GDM1 (cell line): ENCODE results near the gene RIN2.

Source experiments
- DNase-seq: peaks from one replicate; lab custom pipeline; 2025; lab: John Stamatoyannopoulos, UW

Gene RIN2, protein sequence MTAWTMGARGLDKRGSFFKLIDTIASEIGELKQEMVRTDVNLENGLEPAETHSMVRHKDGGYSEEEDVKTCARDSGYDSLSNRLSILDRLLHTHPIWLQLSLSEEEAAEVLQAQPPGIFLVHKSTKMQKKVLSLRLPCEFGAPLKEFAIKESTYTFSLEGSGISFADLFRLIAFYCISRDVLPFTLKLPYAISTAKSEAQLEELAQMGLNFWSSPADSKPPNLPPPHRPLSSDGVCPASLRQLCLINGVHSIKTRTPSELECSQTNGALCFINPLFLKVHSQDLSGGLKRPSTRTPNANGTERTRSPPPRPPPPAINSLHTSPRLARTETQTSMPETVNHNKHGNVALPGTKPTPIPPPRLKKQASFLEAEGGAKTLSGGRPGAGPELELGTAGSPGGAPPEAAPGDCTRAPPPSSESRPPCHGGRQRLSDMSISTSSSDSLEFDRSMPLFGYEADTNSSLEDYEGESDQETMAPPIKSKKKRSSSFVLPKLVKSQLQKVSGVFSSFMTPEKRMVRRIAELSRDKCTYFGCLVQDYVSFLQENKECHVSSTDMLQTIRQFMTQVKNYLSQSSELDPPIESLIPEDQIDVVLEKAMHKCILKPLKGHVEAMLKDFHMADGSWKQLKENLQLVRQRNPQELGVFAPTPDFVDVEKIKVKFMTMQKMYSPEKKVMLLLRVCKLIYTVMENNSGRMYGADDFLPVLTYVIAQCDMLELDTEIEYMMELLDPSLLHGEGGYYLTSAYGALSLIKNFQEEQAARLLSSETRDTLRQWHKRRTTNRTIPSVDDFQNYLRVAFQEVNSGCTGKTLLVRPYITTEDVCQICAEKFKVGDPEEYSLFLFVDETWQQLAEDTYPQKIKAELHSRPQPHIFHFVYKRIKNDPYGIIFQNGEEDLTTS

DNA sequence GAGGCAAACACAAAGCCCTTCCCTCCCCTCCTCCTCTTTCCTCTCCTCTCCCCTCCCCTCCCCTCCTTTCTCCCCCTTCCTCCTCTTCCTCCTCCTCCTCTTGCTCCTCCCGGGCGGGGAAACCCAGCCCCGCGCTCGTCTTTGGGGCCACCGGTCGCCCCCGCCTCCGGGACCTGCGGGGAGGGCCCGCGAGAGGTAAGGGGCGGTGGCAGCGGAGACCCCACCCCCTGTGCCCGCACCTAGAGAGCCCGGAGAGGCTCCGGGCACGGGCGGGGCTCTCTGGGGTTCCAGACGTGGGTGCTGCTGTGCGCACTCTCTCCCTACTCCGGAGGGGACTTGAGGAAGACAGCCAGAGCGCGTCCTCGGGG, at the start of gene RIN2:
RIN2 (plus strand) TSS at position 126 of the 368 bp plus-strand sequence. CDS start 131,344 bp downstream, outside the sequence.
- DNase-seq = no peak

DNA sequence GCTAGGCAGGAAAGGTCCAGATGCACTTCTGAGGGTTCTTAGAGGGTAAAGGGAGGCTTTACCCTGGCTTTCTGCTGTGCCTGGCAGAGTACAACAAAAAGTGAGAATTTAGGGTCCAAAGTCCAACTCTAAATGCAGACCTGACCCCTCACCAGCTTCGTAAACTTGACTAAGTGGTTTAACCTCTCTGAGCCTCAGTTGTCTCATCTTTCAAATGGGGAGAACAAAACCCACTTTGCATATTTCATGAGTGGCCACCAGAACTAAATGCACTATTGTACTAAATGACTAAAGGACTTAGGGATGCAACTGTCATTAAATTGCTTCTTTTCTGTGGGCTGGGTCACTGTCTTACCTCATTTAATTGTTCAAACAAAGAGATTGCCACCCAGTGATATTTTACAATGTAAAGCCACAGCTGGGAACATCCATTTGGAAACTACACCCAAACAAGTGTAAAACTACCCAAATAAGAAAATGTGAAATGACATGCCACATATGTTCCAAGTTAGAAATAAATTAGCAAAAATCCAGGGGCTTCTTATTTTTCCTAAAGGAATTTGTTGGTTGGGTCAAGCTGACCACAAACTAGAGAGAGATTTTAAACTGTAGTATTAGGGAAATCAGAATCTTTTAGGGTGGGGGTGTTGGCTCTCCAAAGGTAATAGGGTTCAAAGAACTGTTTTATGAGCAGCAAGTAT, 48.3 kb upstream of the RIN2 start:
- DNase-seq = no peak

DNA sequence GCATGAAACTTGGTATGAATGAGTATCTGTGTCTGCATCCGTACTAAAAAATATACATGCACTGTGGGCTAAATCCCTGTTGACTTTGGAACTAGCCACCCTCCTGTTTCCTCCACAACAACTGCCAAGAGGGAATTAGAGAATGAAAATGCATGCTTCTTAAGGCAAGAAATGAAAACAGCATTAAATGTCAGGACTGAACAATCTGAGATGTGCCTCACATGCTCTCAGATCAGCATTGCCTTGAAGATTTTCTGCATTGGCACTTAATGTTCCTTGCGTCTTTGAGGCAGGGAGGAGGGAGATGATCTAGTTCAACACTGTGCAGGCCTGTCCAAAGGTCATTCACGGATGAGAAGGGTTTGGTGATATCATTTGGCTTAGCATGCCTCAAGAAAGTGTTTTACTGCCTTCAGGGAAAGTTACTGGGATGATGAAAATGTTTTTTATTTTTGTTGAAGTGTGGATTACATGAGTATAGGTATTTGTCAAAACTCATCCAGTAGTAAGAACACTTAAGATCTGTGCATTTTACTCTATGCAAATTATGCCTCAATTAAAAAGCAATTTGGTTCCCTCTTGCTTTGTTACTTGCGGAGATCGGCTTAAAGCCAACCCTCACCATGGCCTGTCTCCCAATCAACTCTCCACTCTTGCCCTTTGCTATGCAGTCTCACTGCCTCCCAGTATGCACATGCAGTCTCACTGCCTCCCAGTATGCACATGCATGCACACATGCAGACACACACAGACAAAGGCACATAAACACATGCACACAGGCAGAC, 47.5 kb upstream of the RIN2 start:
- DNase-seq = no peak

DNA sequence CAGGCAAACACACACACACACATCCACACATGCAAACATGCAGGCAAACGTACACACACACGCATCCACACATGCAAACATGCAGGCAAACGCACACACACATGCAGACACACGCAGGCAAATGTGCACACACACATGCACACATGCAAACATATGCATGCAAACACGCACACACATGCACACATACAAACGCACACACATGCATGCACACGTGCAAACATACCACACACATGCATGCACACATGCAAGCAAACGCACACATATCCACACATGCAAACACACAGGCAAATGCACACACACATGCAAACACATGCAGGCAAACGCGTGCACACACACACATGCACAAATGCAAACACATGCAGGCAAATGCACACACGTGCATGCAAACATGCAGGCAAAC, 46.9 kb upstream of the RIN2 start:
- DNase-seq = no peak

DNA sequence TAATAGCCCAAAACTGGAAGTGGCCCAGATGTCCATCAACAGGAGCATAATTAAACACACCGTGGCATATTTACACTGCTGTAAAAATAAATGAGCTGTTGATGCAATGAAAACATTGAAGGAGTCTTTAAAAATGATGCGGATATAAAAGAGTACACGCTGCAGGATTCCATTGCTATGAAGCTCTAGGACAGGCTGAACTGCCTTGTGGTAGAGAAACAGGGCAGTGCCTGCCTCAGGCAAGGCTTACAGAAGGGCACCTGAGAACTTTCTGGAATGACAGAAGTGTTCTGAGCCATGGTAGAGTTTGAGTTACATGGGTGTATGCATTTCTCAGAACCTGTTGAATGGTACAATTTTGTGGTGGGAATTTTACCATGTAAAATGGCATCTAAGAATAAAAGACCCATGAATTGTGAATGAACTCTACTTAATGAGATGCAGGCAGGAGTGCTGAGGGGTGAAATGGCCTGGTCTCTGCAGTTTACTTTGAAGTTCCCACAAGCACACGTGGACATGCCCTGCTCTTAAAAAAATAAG, 45.3 kb upstream of the RIN2 start:
- no peak for DNase-seq

DNA sequence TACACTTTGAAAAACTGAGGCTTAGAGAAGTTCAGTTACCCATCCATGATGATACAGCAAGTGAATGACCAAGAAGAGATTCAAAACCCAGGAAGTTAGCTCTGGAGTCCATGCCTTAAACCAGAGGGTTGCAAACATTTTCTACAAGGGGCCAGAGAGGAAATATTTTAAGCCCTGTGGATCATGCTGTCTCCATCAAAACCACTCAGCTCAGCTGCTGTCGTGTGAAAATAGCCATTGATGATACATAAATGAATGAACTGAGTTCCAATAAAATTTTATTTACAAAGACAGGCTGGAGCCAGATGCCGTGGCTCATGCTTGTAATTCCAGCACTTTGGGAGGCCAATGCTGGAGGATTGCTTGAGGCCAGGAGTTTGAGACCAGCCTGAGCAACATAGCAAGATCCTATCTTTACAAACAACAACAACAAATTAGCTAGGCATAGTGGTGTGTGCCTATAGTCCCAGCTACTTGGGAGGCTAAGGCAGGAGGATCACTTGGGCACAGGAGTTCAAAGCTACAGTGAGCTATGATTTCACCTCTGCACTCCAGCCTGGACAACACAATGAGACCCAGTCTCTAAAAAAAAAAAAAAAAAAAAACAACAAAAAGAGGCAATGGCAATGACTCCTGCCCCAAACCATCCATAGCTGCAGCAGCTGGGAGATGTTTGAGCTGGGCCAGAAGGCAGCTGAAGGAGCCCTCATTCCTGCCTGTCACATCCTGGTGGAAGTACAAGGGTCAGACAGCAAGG, 44.1 kb upstream of the RIN2 start:
- no peak for DNase-seq

DNA sequence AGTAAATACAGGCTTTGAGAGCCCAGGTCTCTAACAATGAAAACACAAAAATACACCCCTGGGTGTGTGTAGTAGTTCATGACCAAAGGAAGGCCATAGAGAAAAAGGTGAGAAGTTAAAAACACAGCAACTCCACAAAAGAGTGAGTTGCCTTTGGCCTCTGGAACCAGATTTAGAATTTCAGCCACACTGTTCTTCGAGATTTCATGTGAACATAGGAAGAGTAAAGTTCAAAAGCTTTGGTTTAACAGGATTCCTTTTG, 43.5 kb upstream of the RIN2 start:
- no peak for DNase-seq

DNA sequence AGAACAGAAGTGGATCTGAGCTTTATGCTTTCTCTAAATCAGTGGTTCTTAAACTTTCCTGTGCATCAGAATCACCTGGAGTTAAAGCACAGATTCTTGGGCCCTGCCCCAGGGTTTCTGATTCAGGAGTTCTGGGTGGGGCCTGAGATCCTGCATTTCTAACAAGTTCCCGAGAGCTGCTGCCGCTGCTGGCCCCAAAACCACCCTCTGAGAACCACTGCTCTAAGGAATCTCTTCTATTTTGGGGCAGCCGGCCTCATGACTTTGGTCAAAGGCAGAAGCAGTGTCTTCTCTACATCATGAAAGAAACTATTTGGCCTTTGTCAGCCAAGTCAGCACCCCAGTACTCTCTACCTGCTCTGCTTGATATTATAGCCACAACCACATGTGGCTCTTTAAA, 42.1 kb upstream of the RIN2 start:
- DNase-seq = no peak

DNA sequence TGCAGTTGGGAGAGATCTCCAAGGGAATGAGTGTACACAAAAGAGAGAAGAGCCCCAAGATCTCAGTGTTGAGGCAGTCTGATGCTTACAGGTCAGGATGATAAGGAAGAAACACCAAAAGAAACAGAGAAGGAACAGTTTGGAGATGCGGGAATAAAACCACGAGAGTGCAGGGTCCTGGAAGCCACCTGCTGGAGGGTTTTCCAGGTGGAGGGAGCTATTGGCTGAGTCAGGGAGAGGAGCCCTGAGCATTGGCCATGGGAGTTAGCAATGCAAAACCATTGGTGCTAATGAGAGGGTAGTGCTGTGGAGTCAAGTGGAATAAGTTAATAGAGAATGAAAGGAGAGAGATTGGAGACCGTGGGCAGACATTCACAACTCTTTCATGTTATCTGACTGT, 39.2 kb upstream of the RIN2 start:
- DNase-seq = no peak

DNA sequence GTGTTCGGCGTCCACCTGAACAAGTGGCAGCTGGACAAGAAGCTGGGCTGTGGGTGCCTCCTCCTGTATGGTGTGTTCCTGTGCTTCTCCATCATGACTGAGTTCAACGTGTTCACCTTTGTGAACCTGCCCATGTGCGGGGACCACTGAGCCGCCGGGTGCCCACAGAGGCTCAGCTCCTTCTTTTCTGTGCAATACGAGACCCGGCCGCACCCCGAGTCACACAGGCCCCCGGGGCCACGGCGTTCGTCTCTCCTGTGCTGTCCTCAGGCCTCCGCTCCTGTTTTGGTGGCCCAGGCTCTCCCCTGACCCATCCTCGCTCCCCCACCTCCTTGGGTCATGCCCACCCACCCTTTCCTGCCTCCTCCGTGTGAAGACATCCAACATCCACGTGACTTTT, 37.1 kb upstream of the RIN2 start:
- no peak for DNase-seq

DNA sequence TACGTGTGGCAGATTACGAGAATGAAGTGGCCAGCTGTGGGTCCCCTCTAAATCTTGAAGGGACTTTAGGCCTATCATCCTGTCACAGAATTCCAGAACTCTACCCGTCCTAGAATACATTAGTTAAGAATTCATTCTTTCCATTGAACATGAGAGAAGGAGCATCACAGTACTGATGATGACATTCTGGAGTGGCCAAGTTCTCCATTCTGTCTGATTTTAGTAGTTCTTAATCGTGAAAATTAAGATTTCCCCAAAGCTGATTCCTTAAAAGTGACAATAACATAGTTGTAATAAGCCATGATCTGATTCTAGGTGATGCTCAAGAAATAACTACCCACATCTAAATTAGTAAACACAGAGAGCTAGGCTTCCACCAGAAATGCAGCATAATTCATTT, 35.0 kb upstream of the RIN2 start:
- no peak for DNase-seq

DNA sequence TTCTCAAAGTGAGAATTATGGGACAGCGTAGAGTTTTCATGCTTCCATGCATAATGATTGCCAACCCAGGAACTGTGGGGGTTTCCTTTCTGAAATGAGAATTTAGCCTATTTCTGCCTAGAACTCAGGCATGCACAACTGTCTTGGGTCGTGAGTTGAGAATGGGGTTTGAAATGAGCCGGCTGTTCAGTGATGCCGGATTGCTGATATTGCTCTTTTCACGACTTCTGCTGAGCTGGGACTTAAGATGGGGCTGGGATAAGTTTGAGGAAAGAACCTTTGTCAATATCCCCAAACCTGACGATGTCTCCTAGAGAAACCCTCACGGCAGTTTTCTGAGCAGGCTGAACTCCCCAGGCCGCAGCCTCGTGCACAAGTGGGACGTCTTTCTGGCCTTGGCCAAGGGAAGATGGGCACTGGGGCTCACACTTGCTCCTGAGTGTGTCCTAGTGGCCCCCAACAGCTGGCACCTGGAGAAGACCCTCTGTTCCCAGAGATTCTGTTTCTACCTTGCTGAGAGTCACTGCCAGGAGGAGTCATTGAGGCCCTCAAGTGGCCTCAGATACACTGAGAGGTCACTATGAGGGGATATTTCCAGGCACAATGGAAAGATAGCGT, 34.1 kb upstream of the RIN2 start:
- no peak for DNase-seq

DNA sequence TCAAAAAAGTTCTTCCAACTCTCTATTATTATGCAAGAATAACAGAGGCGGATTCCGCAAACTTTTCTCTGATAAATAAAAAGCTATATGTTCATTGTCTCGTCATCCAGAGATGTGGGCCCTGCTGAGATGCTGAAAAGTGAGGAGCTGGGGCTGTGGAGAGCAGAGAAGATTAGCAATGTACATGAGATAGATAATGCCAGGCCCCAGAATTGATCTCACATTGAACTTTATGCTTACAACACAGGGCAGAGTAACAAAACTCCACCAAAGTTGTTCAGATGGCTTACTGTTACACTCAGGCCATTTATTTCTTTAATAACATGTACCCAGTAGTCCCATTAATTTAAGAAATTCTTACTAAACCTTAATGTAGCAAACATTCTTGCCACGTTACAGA, 32.7 kb upstream of the RIN2 start:
- DNase-seq = no peak

DNA sequence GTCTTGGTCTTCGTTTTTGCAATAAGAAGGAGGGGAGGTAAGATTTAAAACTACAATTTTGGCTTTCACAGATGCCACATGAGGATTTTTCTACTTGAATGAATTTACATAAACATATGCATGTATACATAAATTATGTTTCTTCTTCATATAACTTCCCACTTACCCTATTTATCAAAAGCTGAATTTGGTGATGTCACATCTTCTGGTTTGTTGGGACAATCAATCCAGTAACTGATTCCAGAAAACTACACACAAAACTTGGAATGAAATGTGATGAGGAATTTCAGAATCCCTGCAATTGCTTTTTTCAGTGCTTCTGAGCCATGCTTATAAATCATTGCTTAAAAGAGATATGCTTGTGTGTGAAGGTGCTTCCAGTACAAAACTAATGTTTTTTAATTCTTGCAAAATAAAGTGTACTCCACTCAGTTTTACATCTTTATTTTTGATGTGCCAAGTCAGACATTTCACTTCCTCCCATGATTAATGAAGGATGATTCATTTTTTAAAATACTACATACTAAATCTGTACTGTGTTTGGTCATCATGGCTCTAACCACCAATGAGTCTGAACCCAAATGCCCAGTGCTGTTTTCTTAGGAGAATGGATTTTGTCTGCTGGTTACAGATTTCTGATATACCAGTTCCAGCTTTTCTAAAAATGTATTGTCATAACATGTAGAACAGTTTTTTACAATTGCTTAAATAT, 32.1 kb upstream of the RIN2 start:
- no peak for DNase-seq

DNA sequence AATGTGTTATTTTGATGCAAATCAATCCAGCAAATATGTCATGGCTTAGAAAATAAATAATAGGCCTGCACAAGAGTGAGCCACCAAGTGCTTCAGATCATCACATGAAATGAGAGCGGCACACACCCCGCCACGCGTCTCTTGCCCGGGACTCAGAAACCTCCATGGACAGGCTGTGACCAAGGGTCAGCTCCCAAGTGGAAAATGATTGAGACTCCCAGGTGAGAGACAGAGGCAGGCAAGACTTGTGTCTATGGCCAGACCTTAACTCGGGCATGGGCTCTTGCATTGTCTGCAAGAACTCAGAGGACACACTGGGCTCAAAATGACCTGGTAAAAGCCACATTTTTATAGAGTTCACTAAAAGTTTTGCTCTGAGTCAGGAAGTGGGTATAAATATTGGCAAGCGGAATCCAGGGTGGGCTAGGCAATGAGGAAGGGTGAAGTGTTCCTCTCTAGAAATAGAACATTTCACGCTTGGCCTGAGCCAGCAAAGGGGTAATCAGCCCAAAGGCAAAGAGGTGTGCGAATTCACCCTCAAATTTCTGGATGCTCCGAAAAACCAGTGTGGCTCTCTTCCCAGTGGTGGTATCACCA, 30.7 kb upstream of the RIN2 start:
- DNase-seq = no peak

DNA sequence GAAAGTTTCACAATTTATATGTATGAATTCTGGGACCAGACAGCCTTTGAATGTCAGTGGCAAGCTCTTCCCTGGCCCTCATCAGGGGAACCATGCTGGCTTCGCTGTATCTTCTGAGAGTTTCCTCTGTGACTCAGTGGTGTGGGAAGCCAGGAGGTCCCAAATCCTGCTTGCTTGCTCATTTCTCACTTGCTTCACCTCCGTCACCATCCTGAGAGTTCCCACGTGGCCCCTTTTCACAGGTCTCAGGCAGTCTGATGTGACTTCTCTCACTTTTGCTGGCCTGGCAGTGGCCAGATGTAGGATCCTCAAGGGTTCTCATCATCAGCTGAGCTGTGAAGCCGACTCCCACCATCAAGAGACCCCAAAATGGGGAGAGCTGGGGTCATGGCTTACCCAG, 28.4 kb upstream of the RIN2 start:
- DNase-seq = no peak

DNA sequence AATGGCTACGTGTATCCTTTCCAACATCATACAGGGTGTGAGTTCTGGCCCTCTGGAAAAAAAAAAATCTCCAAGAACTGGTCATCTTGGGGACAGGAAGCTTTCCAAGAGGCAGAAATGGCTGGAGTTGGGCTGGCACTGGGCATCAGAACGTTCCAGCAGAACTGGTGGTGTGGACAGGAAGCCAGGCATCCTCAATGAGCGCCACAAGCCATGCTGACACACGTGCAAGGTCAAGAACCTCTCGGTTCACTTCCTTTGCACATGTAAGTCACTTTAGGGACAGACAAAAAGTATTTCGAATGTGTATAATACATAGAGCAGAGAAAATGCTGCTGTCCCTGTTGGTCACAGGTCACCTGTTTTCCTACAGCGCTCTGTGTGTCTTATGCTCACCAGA, 27.4 kb upstream of the RIN2 start:
- DNase-seq = no peak

DNA sequence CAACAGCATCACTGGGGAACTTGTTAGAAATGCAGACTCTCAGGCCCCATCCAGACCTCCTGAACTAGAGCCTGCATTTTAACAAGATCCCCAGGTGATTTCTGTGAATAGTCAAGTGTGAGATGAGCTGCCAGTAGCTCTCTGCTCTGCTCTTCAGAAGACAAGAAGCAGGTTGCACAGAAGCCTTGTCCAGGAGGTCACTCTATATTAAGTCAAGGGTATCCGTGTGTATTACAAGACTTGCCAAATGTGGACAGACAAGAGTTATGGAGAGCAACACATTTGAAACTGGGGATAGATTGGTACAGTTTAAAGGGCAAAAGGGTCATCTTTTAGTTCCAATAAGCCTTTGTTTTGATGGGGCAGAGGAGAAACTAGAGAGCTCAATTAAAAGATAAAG, 23.2 kb upstream of the RIN2 start:
- DNase-seq = no peak

DNA sequence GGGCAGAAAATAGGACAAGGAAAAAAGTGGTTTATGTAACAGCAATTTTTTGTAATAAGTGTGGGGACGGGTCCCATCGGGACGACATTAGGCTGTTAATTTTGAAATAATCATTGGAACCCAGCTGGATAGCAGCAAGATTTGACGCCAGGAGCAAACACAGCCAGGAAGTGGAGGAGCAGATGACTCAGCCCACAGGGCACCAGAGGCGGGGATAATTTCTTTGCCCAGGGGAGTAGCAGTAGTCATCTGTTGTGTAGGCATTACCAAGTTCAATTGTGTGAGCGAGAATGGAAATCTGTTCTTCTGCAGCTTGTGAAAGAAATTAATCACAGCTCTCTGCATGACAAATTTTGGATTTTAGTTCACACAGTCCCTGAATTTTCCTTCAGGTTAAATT, 22.6 kb upstream of the RIN2 start:
- DNase-seq = no peak

DNA sequence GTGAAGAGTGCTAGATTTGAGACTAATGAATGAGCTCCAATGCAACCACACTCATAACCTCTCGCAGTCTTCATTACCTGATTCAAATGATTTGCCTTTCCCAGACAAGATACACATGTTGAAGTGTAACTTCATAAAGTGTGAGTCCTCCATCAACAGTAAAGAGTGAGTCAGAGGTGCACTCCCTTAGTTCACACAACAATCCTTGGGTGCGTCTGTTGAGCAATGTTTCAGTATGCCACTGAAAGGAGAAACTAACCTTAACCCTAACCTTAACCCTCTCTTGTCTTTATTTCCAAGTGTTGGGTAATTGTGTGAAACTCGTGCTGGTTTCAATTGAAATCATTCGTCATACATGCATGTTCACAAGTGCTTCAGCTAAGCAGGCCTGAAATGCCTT, 21.0 kb upstream of the RIN2 start:
- DNase-seq = no peak
